C1 segment of cervical spinal cord (tissue), 14 donors: ENCODE data around the gene HNRNPAB.
A peak's percentile ranks its signal among the peaks of the same experiment; 100 is the strongest.
"Not testable (repeated sequence)": the region's sequence is repeated elsewhere in the genome, so short reads cannot be mapped to it uniquely, and the experiment has no call there.

Source experiments
- DNase-seq, 14 donors: peaks; one replicate each; lab custom pipeline; 2025; lab: John Stamatoyannopoulos, UW

Gene HNRNPAB

DNA sequence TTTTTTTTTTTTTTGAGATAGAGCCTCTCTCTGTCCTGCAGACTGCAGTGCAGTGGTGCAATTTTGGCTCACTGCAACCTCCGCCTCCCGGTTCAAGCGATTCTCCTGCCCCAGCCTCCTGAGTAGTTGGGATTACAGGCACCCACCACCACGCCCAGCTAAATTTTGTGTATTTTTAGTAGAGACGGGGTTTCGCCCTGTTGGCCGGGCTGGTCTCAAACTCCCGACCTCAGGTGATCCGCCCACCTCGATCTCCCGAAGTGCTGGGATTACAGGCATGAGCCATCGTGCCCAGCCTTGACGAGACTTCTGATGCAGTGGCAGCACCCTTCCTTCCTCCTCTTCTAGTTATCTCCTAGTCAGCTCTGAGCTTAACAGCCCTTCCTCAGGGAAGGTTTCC lies 24.8 kb downstream of the HNRNPAB start:
- DNase-seq, result not testable (repeated sequence)

- DNase-seq, result no peak
Observed at GRCh38 chr5:178229861-178230260, 25.5 kb downstream of the HNRNPAB start.

DNA sequence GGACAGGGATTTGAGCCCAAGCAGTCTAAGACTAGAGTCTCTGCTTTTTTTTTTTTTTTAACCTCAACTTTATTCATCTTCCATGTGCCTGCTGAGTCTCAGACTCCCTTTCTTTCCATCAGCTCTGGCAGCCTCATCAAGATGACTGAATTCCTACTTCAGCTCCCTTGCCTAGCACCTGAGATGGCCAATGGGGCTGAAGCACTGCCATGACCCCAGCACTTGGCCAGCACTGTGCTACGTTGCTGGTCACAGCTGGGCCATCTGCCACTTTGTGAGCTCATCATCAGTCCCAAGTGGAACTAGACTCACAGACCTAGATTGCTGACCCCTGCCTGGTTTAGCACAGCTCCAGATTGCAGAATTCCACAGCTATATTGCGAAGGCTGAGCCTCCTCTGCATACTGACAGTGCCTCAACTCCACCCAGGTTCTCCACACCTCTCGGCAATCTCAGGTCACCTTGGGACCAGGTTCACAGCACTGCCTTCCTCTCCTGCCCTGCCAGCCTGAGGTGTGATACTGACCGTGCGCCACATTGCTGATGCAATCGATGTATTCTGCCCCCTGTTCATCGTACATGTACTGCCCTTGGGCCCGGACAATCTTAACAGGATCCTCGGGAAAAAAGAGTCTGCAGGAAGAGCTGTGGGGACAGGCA lies 26.7 kb downstream of the HNRNPAB start:
- DNase-seq, result peak in 6 of 14 donors; percentile 25 to 83 (median 49)

- no peak for DNase-seq
Observed at GRCh38 chr5:178231539-178232123, 27.3 kb downstream of the HNRNPAB start.

GRCh38 chr5:178232124-178232919 lies 28.0 kb downstream of the HNRNPAB start, which contains the start of gene PHYKPL:
Gene PHYKPL, minus strand, starts transcription at chr5:178232802. Its CDS starts 252 bp downstream, at chr5:178232550.
- DNase-seq, result peak in 12 of 14 donors; percentile 51 to 83 (median 72)

DNA sequence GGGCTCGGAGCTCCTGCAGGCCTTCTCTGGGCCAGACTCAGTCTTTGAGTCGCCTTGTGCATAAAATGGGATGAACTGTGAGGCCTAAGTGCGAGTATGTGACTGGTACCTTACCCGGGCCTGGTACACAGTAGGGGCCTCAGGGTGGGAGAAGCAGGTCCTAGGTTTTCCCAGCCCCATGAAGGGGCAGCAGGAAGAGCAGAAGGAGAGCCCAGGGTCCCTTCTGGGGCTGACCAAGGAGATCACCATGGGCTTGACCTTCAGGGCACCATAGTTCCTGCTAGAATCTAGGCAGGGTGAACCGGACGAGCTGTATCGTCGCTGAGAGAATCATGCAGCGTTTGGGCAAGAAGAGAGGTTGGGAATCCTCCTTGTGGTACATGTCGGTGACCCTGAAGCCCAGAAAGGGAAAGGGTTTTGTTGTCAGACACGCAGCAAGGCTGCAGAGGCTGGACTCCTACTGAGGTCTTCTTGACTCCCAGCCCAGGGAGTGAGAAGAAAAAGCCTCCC lies 28.6 kb downstream of the HNRNPAB start:
- DNase-seq, result peak in 3 of 14 donors; percentile 31 to 68 (median 65)

DNA sequence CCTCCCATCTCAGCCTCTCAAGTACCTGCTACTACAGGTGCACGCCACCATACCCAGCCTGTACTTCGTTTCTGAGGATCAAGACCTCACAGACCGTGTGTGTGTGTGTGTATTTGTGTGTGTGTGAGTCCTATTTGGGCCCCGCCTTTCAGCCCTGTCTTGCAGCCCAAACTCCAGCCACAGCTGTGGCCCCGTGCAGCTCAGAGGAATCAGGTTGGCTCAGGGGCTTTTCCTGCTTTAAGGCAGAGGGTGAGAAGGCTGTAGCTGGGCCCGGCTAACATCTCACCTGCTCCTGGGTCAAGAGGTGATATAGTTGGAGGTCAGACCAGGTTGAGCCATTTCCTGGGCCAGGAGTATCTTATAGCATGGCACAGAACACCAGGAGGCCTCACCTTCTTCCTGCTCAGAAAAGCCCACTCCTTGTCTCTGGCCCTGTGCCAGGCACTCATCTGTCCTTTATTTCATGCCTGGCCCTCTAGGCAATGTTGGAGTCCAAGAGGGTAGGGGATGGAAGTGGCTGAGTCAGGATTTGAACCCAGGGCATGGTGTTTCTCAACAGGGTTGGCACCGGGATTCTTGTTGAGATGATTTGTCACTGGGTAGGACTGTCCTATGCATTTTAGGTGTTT lies 29.9 kb downstream of the HNRNPAB start:
- DNase-seq, result no peak

GRCh38 chr5:178234750-178235587 lies 30.6 kb downstream of the HNRNPAB start:
- DNase-seq, result peak in 12 of 14 donors; percentile 8 to 63 (median 30)

DNA sequence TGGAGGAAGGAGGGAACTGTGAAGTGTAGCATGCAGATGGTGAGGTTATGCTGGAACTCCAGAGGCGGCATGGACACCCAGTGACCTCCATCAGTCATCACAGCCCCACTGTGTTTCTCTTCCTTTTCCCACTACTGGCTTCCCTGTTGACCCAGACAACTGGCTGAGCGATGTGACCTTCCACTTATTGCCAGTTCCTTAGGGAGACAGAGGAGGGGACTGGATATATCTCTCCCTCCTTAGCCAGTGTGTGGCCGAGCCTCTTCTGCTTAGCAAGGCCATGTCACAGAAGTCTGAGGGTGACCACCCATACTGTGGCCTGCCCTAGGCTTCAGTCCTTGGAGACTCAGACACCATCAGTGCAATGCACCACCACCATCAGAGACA lies 31.2 kb downstream of the HNRNPAB start:
- no peak for DNase-seq

DNA sequence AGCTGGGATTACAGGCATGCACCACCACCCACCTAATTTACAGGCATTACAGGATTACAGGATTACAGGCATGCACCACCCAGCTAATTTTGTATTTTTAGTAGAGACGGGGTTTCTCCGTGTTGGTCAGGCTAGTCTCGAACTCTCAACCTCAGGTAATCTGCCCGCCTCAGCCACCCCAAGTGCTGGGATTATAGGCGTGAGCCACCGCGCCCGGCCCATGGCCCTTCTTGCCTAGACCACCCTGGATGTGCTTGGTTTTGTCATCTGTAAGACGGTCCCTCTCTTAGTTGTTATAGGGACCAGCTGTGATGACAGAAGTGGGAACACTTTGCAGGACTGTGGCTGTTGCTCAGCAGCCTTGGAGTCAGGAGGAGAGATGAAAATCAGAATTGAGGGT lies 31.8 kb downstream of the HNRNPAB start:
- DNase-seq, result no peak

DNA sequence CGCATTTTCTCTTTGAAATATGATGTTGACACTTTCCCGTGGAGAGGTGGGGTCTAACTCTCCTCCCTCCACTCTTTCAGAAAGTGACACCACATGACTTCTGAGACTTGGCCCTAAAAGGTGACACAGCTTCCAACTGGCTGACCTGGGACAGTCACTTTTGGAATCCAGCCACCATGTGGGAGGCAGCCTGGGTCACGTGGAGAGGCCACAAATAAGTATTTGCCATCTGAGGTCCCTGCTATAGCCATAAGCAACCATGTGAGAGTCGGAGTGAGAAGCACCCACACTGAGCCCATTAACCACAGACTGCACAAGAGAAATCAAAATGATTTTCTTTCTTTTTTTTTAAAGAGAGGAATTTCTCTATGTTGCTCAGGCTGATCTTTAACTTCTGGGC lies 32.3 kb downstream of the HNRNPAB start:
- peak in 6 of 14 donors; percentile 16 to 62 (median 28) for DNase-seq

GRCh38 chr5:178237431-178238312 lies 33.3 kb downstream of the HNRNPAB start:
- peak in 1 of 14 donors; percentile 28 for DNase-seq

GRCh38 chr5:178238313-178238635 lies 33.9 kb downstream of the HNRNPAB start:
- no peak for DNase-seq

DNA sequence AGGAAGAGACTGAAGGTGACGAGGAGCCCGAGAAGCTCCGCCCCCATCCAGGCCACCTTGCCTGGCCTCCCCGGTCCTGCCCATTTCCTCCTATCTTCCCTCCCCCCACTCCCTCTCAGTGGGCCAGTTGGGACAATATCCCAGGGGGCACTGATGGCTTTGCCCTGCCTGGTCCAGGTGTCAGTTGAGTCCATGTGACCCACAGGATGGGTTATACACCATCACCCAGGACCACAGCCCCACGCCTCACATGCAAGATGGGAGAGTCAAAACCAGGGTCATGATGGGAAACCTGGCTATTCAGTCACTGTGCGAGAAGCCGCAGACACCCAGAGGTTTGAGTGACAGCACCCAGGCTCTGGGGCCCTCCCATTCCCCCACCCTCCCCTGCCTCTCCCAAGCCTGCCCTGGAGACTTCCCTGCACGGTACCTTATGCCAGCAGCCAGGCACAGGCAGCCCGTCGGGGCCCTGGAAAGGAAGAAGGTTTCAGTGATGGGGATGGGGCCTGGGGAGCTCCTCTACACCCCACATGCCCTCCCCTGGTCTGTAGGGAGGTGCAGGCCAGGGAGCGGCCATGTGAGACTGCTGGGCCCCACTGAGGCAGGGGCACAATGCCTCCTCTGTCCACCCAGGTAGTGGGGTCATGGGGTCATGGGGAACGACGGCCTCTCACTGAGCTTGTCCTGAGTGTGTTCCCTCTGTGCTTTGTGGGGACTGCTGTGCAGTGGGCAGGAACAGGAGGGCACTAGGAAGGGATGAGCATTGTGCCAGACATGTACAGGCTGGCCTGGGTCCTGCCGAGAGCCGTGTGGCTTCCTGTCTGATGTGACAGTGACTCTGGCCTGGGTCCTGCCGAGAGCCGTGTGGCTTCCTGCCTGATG lies 34.6 kb downstream of the HNRNPAB start:
- peak in 1 of 14 donors; percentile 37 for DNase-seq

DNA sequence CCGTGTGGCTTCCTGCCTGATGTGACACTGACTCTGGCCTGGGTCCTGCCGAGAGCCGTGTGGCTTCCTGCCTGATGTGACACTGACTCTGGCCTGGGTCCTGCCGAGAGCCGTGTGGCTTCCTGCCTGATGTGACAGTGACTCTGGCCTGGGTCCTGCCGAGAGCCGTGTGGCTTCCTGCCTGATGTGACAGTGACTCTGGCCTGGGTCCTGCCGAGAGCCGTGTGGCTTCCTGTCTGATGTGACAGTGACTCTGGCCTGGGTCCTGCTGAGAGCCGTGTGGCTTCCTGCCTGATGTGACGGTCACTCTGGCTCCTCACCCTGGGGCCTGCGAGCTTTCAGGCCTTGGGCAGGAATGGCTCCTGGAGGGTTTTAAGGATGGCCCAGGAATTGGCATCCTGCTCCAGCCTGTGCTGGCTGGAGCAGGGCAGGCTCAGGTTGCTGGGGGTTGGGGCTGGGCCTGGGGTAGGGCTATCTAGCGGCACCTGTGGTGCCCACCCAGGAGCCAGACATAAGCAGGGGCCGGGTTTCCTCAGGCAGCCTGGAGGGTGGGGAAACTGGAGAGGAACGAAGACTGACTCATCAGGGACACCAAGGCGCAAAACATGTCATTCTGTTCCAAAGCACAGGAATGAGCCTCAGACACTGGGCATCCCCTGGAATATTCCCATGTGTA lies 35.4 kb downstream of the HNRNPAB start:
- peak in 1 of 14 donors; percentile 56 for DNase-seq

DNA sequence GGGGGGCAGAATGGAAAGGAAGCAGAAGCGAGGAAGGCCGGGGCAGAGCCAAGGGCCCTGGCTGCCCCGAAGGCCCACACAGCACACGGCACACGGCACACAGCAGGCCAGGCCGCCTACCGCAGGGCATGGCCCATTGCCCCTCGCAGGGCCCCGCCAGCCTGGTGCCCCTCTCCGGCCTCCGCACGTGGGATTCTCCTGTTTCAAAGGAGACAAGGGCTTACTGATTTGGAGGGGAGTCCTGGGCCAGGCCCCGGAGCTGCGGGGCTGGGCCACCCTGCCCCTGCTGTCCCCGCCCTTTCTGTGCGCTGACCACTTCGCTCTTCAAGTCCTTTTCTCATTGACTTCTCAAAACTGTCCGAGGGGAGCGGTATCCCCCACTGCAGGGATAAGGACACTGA lies 36.0 kb downstream of the HNRNPAB start:
- no peak for DNase-seq

GRCh38 chr5:178240766-178241165 lies 36.4 kb downstream of the HNRNPAB start:
- DNase-seq, result no peak

DNA sequence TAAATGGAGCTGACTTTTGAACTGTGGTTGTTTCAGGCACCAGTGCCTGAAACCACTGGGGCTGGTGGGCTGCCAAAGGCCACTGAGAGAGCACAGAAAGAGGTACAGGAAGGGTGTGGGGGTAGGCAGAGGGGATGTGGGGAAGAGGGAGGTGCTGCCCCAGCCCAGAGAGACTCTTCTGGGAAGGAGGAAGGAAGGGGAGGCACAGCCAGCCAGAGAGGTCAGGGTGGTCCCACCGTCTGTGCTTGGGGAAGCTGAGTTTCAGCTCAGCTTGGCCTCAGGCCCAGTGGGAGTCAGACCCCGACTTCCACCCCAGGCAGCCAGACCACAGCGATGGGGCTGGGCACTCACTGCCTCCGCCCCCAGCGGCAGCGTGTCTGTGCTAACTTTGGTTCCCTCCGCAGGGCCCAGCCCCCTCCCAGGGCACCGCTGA lies 36.9 kb downstream of the HNRNPAB start:
- DNase-seq, result peak in 6 of 14 donors; percentile 14 to 50 (median 34)
